DND-41 (cell line): ENCODE results near the gene PYY.
"Not testable (repeated sequence)": the region's sequence is repeated elsewhere in the genome, so short reads cannot be mapped to it uniquely, and the experiment has no call there.

Source experiments
- ATAC-seq: fragments of 200-7000 bp; cut with Tn5 transposase; 3 replicates; pipeline ENCODE4 v1.9.1; 2021; ENCODE audit warnings: low read depth; ENCODE audit not compliant: insufficient read depth
- DNase-seq: peaks from one replicate; pipeline ENCODE4 v3.0.0-alpha.2; 2020
- H2AFZ ChIP-seq: 2 replicates; pipeline ENCODE4 v1.6.0; 2012; ENCODE audit warnings: low read depth, low read length
- H3K27ac ChIP-seq: 2 replicates; pipeline ENCODE4 v1.5.1; 2012; ENCODE audit warnings: low read length, inconsistent platforms
- H3K27me3 ChIP-seq: fragments of 200-600 bp; sonication (generic); 2 replicates; pipeline ENCODE4 v1.6.0; 2012; ENCODE audit warnings: low read length, mild to moderate bottlenecking, inconsistent platforms; ENCODE audit not compliant: insufficient read depth, poor library complexity
- H3K36me3 ChIP-seq: 2 replicates; pipeline ENCODE4 v1.5.1; 2012; ENCODE audit warnings: low read length, inconsistent platforms; ENCODE audit not compliant: insufficient read depth
- H3K4me1 ChIP-seq: 2 replicates; pipeline ENCODE4 v1.5.1; 2012; ENCODE audit warnings: mild to moderate bottlenecking, low read length; ENCODE audit not compliant: insufficient read depth
- H3K4me2 ChIP-seq: 2 replicates; pipeline ENCODE4 v1.6.0; 2012; ENCODE audit warnings: mild to moderate bottlenecking, moderate library complexity, low read length, inconsistent platforms; ENCODE audit not compliant: insufficient read depth
- H3K4me3 ChIP-seq, 2 experiments: fragments of 200-600 bp in 1 of 2; shearing (Covaris generic) in 1 of 2; 2 replicates each; pipeline ENCODE4 v1.5.1; 2012 to 2016; ENCODE audit warnings: inconsistent platforms in 2 of 2, low read length in 2 of 2, mild to moderate bottlenecking in 2 of 2, low read depth in 1 of 2, moderate library complexity in 1 of 2
- H3K79me2 ChIP-seq: 2 replicates; pipeline ENCODE4 v1.6.0; 2012; ENCODE audit warnings: low read length, inconsistent platforms; ENCODE audit not compliant: insufficient read depth
- H3K9ac ChIP-seq: 2 replicates; pipeline ENCODE4 v1.6.0; 2012; ENCODE audit warnings: low read depth, mild to moderate bottlenecking, inconsistent platforms, low read length, moderate library complexity
- H3K9me3 ChIP-seq: 2 replicates; pipeline ENCODE4 v1.5.1; 2012; ENCODE audit warnings: low read length, moderate library complexity, mild to moderate bottlenecking, inconsistent platforms; ENCODE audit not compliant: insufficient read depth, severe bottlenecking
- H4K20me1 ChIP-seq: 2 replicates; pipeline ENCODE4 v1.6.0; 2012; ENCODE audit warnings: low read length; ENCODE audit not compliant: insufficient read depth
- CTCF ChIP-seq: IDR thresholded peaks from 2 replicates; pipeline ENCODE4 v1.5.1; 2012; ENCODE audit warnings: borderline replicate concordance, low read length, moderate library complexity, mild to moderate bottlenecking; ENCODE audit not compliant: poor library complexity, severe bottlenecking; ENCODE audit errors: extremely low read depth
- EZH2 ChIP-seq: IDR thresholded peaks from 3 replicates; pipeline ENCODE4 v1.6.1; 2012; ENCODE audit warnings: borderline replicate concordance, low read depth, mild to moderate bottlenecking, moderate library complexity, low read length, inconsistent platforms; ENCODE audit not compliant: severe bottlenecking

Gene PYY

GRCh38 chr17:43974382-43975266 is 20.9 kb upstream of the PYY start:
- no peak for DNase-seq
- Histone ChIP-seq H3K9me3 (no peaks in the 10 kb centered on the region), H3K79me2 (no peaks in the 10 kb centered on the region), H3K4me3 (no peak overlapping the region), H3K27me3 (no peaks in the 10 kb centered on the region), H3K4me2 (no peak overlapping the region), H3K36me3 (no peaks in the 10 kb centered on the region), H3K4me1 (no peaks in the 10 kb centered on the region), H2AFZ (no peak overlapping the region), H3K9ac (no peak overlapping the region), H4K20me1 (no peaks in the 10 kb centered on the region), H3K27ac (no peak overlapping the region)
- ATAC-seq, result no peak
- no peak for TF ChIP-seq CTCF
- TF ChIP-seq EZH2, result no peak

- H3K36me3 ChIP-seq, H3K9ac ChIP-seq, H3K9me3 ChIP-seq, H3K4me3 ChIP-seq, H3K79me2 ChIP-seq, ATAC-seq, H3K4me1 ChIP-seq, H3K27ac ChIP-seq, H3K27me3 ChIP-seq, DNase-seq, H3K4me2 ChIP-seq, H4K20me1 ChIP-seq, H2AFZ ChIP-seq: not testable (repeated sequence)
Observed at GRCh38 chr17:43972444-43973212, 18.9 kb upstream of the PYY start.

GRCh38 chr17:43971436-43971835 is 17.7 kb upstream of the PYY start:
- H3K4me1 ChIP-seq, H3K27ac ChIP-seq, H3K4me2 ChIP-seq, H3K4me3 ChIP-seq, H3K9ac ChIP-seq, H3K9me3 ChIP-seq, ATAC-seq, DNase-seq, H3K79me2 ChIP-seq, H3K27me3 ChIP-seq, H4K20me1 ChIP-seq, H2AFZ ChIP-seq, H3K36me3 ChIP-seq: not testable (repeated sequence)

- DNase-seq (no peak), ATAC-seq (no peak)
- H4K20me1 ChIP-seq, result no peaks in the 10 kb centered on the region
- no peaks in the 10 kb centered on the region for H3K27me3 ChIP-seq
- H3K36me3 ChIP-seq, result no peaks in the 10 kb centered on the region
- no peak for TF ChIP-seq EZH2
- no peak for TF ChIP-seq CTCF
- no peaks in the 10 kb centered on the region for H3K79me2 ChIP-seq
- no peak overlapping the region for H3K4me2 ChIP-seq
- H3K4me3 ChIP-seq, result no peak overlapping the region
- no peaks in the 10 kb centered on the region for H3K4me1 ChIP-seq
- H3K27ac ChIP-seq, result no peak overlapping the region
- no peaks in the 10 kb centered on the region for H3K9me3 ChIP-seq
- no peak overlapping the region for H2AFZ ChIP-seq
- no peak overlapping the region for H3K9ac ChIP-seq
Observed at GRCh38 chr17:43970366-43970765, 16.6 kb upstream of the PYY start.
